Glomerular visceral epithelial cell (primary cell): ENCODE data around the gene CREG2.
"Not testable (repeated sequence)": the region's sequence is repeated elsewhere in the genome, so short reads cannot be mapped to it uniquely, and the experiment has no call there.

ENCODE experiments used
- DNase-seq: peaks from one replicate; pipeline ENCODE4 v3.0.0-alpha.2; 2016; ENCODE audit errors: extremely low spot score

Gene CREG2

GRCh38 chr2:101372792-101373191 lies 14.5 kb downstream of the CREG2 start:
- no peak for DNase-seq

DNA sequence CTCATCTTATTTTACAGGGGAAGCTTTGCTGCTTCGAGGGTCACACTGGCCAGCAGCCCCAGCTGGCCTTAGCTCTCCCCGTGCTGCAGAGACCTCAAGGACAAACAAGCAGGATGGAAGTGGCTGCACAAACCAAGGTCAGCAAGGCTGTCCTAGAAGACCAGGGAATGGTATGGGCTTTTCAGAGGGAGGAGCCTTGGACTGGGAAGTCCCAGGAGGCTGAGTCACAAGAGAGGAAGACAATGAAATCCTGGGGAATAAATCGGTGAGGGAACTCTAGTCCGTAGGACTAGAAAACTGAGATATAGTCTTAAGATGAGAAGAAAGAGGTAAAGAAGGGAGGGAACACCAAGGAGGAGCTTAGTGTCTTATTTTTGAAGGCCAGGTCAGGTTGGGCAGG lies 15.7 kb downstream of the CREG2 start:
- DNase-seq, result no peak

GRCh38 chr2:101369100-101369499 lies 18.2 kb downstream of the CREG2 start:
- no peak for DNase-seq

DNA sequence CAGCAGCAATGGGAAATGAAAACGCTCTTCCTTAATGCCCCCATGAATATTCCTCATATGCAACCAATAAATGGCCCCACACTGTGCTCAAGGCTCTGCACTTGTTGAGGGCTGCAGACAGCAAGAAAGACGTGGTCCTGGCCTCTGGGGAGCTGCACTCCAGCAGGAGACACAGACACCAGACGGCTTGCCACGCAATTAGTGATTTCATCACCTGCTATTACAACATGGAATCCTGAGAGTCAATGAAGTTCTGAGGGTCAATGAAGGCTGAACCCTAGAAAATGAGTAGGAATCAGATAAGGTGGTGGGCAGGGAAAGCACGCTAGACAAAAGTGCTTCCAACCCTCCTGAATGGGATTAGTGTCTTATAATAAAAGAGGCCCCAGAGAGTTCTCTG lies 18.9 kb downstream of the CREG2 start:
- DNase-seq, result no peak

DNA sequence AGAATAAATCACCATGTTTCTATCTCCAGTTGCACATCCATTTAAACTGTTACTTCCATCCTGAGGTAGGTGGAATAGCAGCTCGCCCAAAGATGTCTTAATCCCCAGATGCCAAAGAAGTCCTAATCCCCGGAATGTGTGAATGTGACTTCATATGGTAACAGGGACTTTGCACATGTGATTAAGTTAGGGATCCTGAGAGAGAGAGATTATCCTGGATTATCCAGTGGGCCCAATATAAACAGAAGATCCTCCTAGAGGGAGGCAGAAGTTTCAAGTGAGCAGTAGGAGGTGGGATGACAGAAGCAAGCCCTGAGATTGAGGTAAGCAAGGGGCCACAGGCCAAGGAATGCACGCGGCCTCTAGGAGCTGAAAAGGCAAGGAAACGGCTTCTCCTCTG lies 19.8 kb downstream of the CREG2 start:
- DNase-seq, result no peak

DNA sequence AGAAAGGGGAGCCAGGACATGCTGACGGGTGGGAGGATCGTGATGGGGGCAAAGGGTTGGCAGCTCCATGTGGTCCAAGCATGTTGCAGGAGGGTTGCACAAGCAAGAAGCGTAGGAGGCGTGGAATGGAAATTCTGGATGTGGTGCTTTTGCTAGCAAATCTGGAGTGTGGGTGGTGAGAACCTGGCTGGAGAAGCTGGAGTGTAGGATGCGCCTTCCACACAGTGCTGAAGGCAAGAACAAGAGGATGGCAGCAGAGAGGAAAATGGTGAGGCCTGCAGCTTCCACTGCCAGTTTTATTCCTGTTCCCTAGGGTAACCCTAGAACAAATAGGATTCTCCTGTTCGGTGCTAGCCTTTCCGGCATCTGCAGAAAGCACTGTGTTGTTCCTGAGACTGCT lies 22.4 kb downstream of the CREG2 start:
- DNase-seq, result no peak

GRCh38 chr2:101362777-101363176 lies 24.5 kb downstream of the CREG2 start:
- DNase-seq, result no peak

- no peak for DNase-seq
These were observed 25.0 kb downstream of the CREG2 start for GRCh38 chr2:101362316-101362715.

DNA sequence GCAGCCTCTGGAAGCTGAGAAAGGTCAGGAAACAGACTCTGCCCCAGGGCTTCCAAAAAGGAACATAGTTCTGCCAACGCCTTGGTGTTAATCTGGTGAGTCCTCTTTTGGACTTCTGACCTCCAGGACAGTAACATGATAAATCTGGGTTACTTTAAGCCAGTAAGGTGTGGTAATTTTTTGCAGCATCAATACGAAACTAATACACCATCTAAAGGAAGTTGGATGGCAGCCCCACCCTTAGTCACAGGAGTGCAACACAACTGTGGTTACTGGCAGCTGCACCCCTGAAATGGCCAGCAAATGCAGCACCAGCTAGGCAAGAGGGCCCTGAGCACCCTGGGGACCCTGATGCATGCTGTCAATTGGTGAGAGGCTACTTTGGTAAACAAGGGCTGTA lies 25.8 kb downstream of the CREG2 start:
- no peak for DNase-seq

GRCh38 chr2:101361121-101361520 lies 26.2 kb downstream of the CREG2 start:
- no peak for DNase-seq

DNA sequence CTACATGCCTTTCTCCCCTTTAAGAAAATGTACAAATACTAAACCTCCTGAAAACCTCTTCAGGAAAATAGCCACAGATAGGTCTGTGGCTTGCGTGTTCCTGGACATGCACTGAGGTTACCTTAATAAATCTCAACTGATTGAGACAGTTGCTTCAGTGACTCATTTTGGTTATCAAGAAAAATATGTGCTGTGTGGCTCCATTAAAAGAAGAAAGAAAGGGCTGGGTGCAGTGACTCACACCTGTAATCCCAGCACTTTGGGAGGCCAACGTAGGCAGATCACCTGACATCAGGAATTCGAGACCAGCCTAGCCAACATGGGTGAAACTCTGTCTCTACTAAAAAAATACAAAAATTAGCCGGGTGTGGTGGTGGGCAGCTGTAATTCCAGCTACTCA lies 27.1 kb downstream of the CREG2 start:
- DNase-seq, result peak; percentile 85

- no peak for DNase-seq
These were observed 27.8 kb downstream of the CREG2 start for GRCh38 chr2:101359410-101359954.

DNA sequence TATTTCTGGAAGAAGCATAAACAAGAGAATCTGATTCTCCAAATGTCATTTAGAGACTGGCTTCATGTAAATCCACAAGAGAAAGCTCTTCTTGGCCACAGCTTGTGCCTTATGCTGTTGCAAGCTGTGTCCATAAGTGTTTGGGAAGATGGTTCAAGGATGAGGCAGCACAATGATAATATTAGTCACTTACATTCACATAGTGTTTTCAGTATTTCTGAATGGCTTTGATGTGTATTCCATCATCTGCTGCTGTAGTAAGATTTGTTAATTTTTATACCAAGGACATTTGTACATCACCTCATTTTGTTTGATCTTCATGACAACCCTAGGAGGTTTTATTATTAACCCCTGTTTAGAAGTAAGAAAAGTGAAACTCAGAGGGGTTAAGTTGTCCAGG lies 29.9 kb downstream of the CREG2 start:
- peak; percentile 39 for DNase-seq

GRCh38 chr2:101356521-101356920 lies 30.8 kb downstream of the CREG2 start:
- DNase-seq, result peak; percentile 25

DNA sequence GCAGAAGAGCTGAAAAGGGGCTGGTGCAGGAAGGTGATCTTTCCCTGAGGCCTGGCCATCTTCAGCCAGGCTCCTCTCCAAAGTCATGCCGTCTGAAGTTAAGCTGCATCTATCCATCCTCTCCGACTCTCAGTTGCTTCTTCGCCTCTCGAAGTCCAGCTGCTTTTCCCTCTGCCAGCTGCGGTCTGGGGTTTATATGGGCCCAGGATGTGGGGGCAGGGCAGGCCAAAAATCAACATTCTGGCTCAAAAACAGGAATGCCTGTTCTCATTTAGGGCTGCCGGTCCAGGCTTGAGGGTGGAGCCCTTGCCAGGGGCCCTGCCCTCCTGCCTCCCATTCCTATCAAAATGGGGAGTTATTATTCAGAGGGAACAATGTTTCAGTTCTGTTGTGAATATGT lies 31.2 kb downstream of the CREG2 start:
- DNase-seq, result no peak

- no peak for DNase-seq
These were observed 31.8 kb downstream of the CREG2 start for GRCh38 chr2:101355401-101356054.

DNA sequence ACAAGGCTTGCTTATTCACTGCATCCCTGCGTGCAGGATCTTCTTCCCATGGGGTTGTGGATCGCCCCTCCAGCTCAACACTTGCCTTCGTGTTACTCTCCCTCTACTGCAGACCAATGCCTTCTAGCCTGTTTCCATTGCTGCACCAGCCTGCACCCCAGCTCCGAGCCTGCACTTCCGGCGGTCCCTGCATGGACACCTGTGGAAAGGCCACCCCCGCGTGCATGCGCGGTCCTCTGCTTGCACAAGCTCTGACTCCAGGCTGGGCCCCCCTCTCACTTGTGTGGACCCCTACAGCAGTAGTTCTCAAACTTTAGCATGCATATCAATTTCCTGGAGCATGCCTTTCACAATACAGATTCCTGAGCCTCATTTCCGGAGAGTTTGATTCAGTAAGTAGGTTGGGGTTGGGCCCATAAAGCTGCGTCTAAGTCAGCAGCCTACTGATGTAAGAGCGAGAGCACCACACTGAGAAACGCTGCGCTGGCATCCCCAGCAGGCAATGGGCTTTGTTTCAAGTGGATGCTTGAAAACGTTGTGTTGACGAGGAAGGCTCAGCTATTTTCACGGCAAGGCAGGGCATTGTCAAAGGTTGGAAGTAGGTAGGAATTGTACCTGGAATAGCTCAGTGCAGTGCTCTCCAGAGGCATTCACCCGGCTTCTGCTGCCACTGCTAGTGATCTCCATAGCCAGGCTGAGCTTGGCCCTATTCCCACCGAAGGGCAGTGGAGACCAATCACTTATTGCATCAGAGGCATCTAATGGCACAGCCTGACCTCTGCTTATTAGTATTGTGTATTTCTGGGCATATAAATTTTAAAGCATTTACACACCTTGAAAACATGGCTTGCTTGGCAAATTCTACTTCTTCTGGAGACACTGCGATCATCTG lies 32.6 kb downstream of the CREG2 start:
- no peak for DNase-seq

DNA sequence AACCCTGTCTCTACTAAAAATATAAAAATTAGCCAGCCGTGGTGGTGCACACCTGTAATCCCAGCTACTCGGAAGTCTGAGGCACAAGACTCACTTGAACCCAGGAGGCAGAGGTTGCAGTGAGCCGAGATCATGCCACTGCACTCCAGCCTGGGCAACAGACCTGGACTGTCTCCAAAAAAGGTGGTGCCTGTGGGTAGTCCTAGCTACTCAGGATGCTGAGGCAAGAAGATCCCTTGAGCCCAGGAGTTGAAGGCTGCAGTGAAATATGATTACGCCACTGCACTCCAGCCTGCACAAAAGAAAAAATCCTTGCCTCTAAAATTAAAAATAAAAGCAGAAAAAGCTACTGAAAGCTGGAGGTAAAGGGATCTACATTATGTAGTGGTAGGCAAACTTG lies 34.7 kb downstream of the CREG2 start:
- DNase-seq, result not testable (repeated sequence)

- DNase-seq, result no peak
These were observed 36.1 kb downstream of the CREG2 start for GRCh38 chr2:101351207-101351606.

GRCh38 chr2:101349893-101350662 lies 37.2 kb downstream of the CREG2 start:
- DNase-seq, result peak; percentile 40

- DNase-seq, result no peak
These were observed 38.4 kb downstream of the CREG2 start for GRCh38 chr2:101348883-101349282.

DNA sequence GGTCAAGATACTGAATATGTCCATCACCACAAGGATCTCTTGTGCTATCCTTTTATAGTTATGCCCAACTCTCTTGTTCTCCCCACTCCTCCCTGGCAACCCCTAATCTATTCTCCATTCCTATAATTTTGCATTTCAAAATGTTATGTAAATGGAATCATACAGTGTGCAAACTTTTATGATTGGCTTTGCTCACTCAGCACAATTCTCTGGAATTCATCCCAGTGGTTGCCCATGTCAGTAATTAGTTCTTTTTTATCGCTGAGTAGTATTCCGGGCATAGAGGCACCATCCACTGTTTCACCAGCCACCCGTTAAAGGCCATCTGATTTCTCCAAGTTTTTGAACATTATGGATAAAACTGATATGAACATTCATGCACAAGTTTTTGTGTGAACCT lies 40.4 kb downstream of the CREG2 start:
- no peak for DNase-seq
